Stimulated activated CD4-positive, alpha-beta T cell treated with anti-CD3 and anti-CD28 coated beads, Interleukin-15, amount 100 ng/mL, for 1 hour (primary cell): ENCODE measurements around the gene ERBIN.

Experiments
- DNase-seq, 2 donors: peaks; one replicate each; pipeline ENCODE4 v3.0.0-alpha.2; 2020; ENCODE audit warnings: low read depth in 1 of 2, low spot score in 1 of 2

ERBIN gene

GRCh38 chr5:66113160-66113559 is 186.8 kb downstream of the ERBIN start:
- DNase-seq = no peak

- DNase-seq = no peak
Observed at GRCh38 chr5:66118304-66118703, 191.9 kb downstream of the ERBIN start.

GRCh38 chr5:66122379-66123034 is 196.1 kb downstream of the ERBIN start:
- DNase-seq = no peak

DNA sequence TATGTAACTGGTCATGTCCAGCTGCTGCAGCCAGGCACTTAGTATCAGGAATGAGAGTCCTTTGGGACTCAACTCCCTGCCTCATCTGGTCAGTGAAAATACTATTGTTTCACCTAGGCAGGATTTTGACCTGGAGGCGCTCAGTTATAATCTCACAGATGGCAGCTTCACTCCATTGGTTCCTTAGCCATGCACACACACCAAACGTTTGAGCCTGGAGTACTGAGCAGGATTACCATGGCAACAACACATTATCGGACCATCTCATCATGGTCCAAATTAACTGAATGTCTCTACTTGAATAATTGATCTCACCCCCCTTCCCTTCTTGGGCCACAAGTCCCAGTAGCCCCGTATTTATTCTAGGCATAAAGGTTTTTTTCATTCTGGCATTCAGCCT is 202.8 kb downstream of the ERBIN start:
- no peak for DNase-seq

- DNase-seq = no peak
Observed at GRCh38 chr5:66130493-66130892, 204.1 kb downstream of the ERBIN start.
